PC-3 (cell line): ENCODE measurements around the gene SLC15A1.

Experiments
- EZH2 ChIP-seq: fragments of 300-600 bp; sonication (generic); IDR thresholded peaks from one replicate; pipeline ENCODE4 v1.6.1; 2017; ENCODE audit warnings: antibody characterized with exemption, mild to moderate bottlenecking, low read length; ENCODE audit not compliant: unreplicated experiment
- TF ChIP-seq, protein P1 (sequence below): fragments of 300-600 bp; sonication (generic); conservative IDR thresholded peaks from 2 replicates; pipeline ENCODE4 v1.5.1; 2017; ENCODE audit warnings: antibody characterized with exemption, low read depth, mild to moderate bottlenecking, low read length

DNA sequence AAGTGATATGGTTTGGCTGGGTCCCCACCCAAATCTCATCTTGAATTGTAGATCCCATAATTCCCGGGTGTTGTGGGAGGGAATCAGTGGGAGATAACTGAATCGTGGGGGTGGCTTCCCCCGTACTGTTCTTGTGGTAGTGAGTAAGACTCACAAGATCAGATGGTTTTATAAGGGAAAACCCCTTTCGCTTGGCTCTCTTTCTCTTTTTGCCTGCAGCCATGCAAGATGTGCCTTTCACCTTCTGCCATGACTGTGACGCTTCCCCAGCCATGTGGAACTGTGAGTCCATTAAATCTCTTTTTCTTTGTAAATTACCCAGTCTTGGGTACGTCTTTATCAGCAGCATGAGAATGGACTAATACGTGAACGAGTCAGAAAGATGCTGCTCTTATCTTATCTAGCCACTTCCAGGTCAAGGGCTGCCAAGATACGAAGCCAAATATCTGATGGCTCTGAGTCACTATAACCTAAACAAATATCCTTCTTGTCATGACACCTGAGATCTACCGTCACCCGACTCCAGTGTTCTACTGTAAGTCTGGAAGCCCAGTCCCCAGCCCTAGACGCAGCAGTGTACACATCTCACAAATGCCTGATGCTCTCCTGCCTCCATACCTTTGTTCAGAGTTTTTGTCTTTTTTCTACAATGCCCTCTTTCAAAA lies 45.9 kb downstream of the SLC15A1 start:
- TF ChIP-seq, protein P1, sequence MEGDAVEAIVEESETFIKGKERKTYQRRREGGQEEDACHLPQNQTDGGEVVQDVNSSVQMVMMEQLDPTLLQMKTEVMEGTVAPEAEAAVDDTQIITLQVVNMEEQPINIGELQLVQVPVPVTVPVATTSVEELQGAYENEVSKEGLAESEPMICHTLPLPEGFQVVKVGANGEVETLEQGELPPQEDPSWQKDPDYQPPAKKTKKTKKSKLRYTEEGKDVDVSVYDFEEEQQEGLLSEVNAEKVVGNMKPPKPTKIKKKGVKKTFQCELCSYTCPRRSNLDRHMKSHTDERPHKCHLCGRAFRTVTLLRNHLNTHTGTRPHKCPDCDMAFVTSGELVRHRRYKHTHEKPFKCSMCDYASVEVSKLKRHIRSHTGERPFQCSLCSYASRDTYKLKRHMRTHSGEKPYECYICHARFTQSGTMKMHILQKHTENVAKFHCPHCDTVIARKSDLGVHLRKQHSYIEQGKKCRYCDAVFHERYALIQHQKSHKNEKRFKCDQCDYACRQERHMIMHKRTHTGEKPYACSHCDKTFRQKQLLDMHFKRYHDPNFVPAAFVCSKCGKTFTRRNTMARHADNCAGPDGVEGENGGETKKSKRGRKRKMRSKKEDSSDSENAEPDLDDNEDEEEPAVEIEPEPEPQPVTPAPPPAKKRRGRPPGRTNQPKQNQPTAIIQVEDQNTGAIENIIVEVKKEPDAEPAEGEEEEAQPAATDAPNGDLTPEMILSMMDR: no peak
- TF ChIP-seq EZH2: no peak
